ENCODE measurements around the gene LYPD6. TPM values are rescaled to one million over a fixed set of nuclear protein-coding genes. Genes with fewer than 3 reads are reported as not detected.

The LYPD6 gene
- total and polyA plus RNA-seq, 2 donors (not counting 3 experiments of a cell fraction or from before 2014, with no cell fraction given): 3.0 to 4.0 TPM

- POLR2A ChIA-PET: no interaction called here
- dilution Hi-C loops (cut with MboI; ENCODE audit: extremely low pct_ligation_motif_present, low sequenced_read_pairs): no loop called here
- H3K9me1 ChIP-seq (replicated peaks; ENCODE audit: control insufficient read depth, extremely low read depth, insufficient read depth, low read length): no peaks in the 10 kb centered on the region
Measured at GRCh38 chr2:149449017-149449416, 118.6 kb downstream of the LYPD6 start.

More at GRCh38 chr2:149449017-149449416, 118.6 kb downstream of the LYPD6 start:
- Histone ChIP-seq H3K4me2 (ENCODE audit: insufficient read depth, low read length) (no peak overlapping the region), H3K4me1 (ENCODE audit: control insufficient read depth, extremely low read depth, insufficient read depth, low read length) (no peaks in the 10 kb centered on the region), H3K9ac (replicated peaks; ENCODE audit: extremely low read depth, insufficient read depth, low read length) (no peak overlapping the region), H3K27me3 (ENCODE audit: control insufficient read depth in 2 of 2, insufficient read depth in 2 of 2, low read length in 2 of 2) (no peaks in the 10 kb centered on the region), H3K27ac (ENCODE audit: insufficient read depth, low read depth, low read length) (no peak overlapping the region), H2AFZ (ENCODE audit: low read depth, low read length) (no peak overlapping the region), H3K4me3 (replicated peaks in 1 of 3; ENCODE audit: insufficient read depth in 1 of 3, low read depth in 1 of 3, low read length in 3 of 3) (no peak overlapping the region), H3K36me3 (ENCODE audit: control insufficient read depth in 2 of 2, extremely low read depth in 1 of 2, insufficient read depth in 2 of 2, low read length in 2 of 2) (no peaks in the 10 kb centered on the region), H3K79me2 (ENCODE audit: control insufficient read depth, insufficient read depth, low read length) (no peaks in the 10 kb centered on the region), H4K20me1 (replicated peaks; ENCODE audit: control insufficient read depth, extremely low read depth, insufficient read depth, low read length) (no peaks in the 10 kb centered on the region), H3K9me3 (replicated peaks; ENCODE audit: control insufficient read depth, insufficient read depth, low read length) (no peaks in the 10 kb centered on the region)
- CTCF ChIA-PET: no interaction called here
- BruUV-seq (replicated peaks): no TSS peak
- TF ChIP-seq FOS (IDR thresholded peaks at IDR 0.05; ENCODE audit: borderline replicate concordance, insufficient read depth, low read length) (no peak), POLR2AphosphoS5 (IDR thresholded peaks at IDR 0.05; ENCODE audit: insufficient read depth, low read depth, low read length) (no peak), JUN (IDR thresholded peaks at IDR 0.05; ENCODE audit: borderline replicate concordance, insufficient read depth, insufficient read length, low read depth) (no peak), EZH2 (IDR thresholded peaks at IDR 0.05; ENCODE audit: borderline replicate concordance, low read depth, low read length, severe bottlenecking) (no peak), CTCF (IDR thresholded peaks at IDR 0.05; ENCODE audit: extremely low read depth in 1 of 2, insufficient read depth in 1 of 2, low read depth in 1 of 2, low read length in 2 of 2) (no peak), MYC (IDR thresholded peaks at IDR 0.05; ENCODE audit: low read depth, low read length) (no peak), POLR2A (IDR thresholded peaks at IDR 0.05; ENCODE audit: low read depth, low read length) (no peak), GATA2 (IDR thresholded peaks at IDR 0.05; ENCODE audit: insufficient read depth, insufficient read length, low read depth, low read length) (no peak)
- TF ChIP-seq, protein P1, sequence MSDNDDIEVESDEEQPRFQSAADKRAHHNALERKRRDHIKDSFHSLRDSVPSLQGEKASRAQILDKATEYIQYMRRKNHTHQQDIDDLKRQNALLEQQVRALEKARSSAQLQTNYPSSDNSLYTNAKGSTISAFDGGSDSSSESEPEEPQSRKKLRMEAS (IDR thresholded peaks at IDR 0.05; ENCODE audit: insufficient read depth, insufficient read length): no peak
- FAIRE-seq: no peak
- no peak for DNase-seq (ENCODE audit: low read depth, low spot score)
- intact Hi-C loops (cut with micrococcal nuclease): no loop called here

Data from endothelial cell of umbilical vein (primary cell).